Psoas muscle (tissue), 8 donors: ENCODE data around the gene IQCK. TPM values are rescaled to one million over a fixed set of nuclear protein-coding genes. Genes with fewer than 3 reads are reported as not detected.

Experiments
- ATAC-seq, 4 donors: fragments of 200-7000 bp; cut with Tn5 transposase; one replicate each; pipeline ENCODE4 v1.9.1; 2020; ENCODE audit warnings: moderate library complexity in 3 of 4, mild to moderate bottlenecking in 2 of 4
- DNase-seq, 2 donors: peaks; one replicate each; pipeline ENCODE4 v3.0.0-alpha.2; 2020
- H3K27ac ChIP-seq: fragments of 200-600 bp; one replicate; pipeline ENCODE4 v1.8.0; 2022
- H3K27me3 ChIP-seq, 3 donors: fragments of 200-600 bp in 1 of 3; one replicate each; pipeline versions ENCODE4 v1.6.1 to v1.8.0; 2013 to 2022; ENCODE audit warnings: low read length in 2 of 3, mild to moderate bottlenecking in 2 of 3, moderate library complexity in 1 of 3; ENCODE audit not compliant: insufficient read depth in 3 of 3
- H3K36me3 ChIP-seq, 2 donors: fragments of 200-600 bp in 1 of 2; one replicate each; pipeline versions ENCODE4 v1.6.1 to v1.8.0; 2013 to 2022; ENCODE audit warnings: low read depth in 1 of 2, mild to moderate bottlenecking in 1 of 2, moderate library complexity in 1 of 2; ENCODE audit not compliant: insufficient read depth in 1 of 2
- H3K4me1 ChIP-seq: fragments of 200-600 bp; one replicate; pipeline ENCODE4 v1.8.0; 2022
- H3K4me3 ChIP-seq: fragments of 200-600 bp; one replicate; pipeline ENCODE4 v1.8.0; 2022; ENCODE audit warnings: mild to moderate bottlenecking
- H3K9me3 ChIP-seq: fragments of 200-600 bp; one replicate; pipeline ENCODE4 v1.8.0; 2022
- WGBS, 3 donors: extraction: QIAGEN DNeasy Blood & Tissue Kit; methylation state at CpG; one replicate each; pipeline versions ENCODE4 v1.1.6 to v1.1.7; 2013; 5-methylcytosine and 5-hydroxymethylcytosine counted together
- intact Hi-C, 2 donors: fragments of 100-400 bp; cut with DNase I; formaldehyde crosslinking; loops; one replicate each; pipeline versions ENCODE4 v1.11.0 to v1.14.2; 2022
- polyA plus RNA-seq, 3 donors: library from polyadenylated mRNA; stranded (reverse); fragments of 200-250 nt; gene quantifications; one replicate each; pipeline ENCODE4 v1.2.3, GENCODE V29; 2013
- total RNA-seq, 4 donors: library from RNA; stranded (reverse); fragmentation: NEBNext Ultra II Directional in 2 of 4; extraction: Animal tissue kit (Norgen Biotek cat#: 25700) in 2 of 4; gene quantifications; one replicate each; pipeline versions ENCODE4 v1.2.1 to v1.2.4, GENCODE V29; 2021 to 2023
- TF ChIP-seq, protein P1 (sequence below): fragments of 200-600 bp; IDR thresholded peaks from one replicate; pipeline ENCODE4 v1.8.0; 2022; ENCODE audit warnings: antibody characterized with exemption
- donor health status: healthy with polysubstance abuse.
- donor health status: DM: no; HTN: no; CAD: no; lungs with moderate emphysema.
- donor health status: Bipolar disorder and iron deficiency.
- donor health status: healthy.
- donor health status: DM: yes; HTN: yes; CAD: no.
- donor health status: DM: no; HTN: no; CAD: no.
- donor health status: DM: no; HTN: no; CAD: no.
- donor health status: DM: yes; HTN: yes; CAD: no.

Gene IQCK
- total and polyA plus RNA-seq, 7 donors = 4.3 to 9.9 (median 6.3) TPM

- intact Hi-C loops = loop anchor here (1.0 to 10.0 kb wide), 5 partner anchors 35 to 898 kb away; partner anchors contain the start of genes IQCK (in 1 of the 2), KNOP1 (in 1 of the 2) and TMC7 (in 1 of the 2)
- Histone ChIP-seq H3K36me3 (peaks cover 0 to 5% of the 10 kb centered on the region in 2 donors), H3K4me3 (peak overlapping the region; percentile 92), H3K27me3 (no peaks in the 10 kb centered on the region), H3K27ac (peak overlapping the region; percentile 92), H3K9me3 (no peaks in the 10 kb centered on the region), H3K4me1 (peaks cover 31% of the 10 kb centered on the region)
- no peak for ATAC-seq
- TF ChIP-seq, protein P1, sequence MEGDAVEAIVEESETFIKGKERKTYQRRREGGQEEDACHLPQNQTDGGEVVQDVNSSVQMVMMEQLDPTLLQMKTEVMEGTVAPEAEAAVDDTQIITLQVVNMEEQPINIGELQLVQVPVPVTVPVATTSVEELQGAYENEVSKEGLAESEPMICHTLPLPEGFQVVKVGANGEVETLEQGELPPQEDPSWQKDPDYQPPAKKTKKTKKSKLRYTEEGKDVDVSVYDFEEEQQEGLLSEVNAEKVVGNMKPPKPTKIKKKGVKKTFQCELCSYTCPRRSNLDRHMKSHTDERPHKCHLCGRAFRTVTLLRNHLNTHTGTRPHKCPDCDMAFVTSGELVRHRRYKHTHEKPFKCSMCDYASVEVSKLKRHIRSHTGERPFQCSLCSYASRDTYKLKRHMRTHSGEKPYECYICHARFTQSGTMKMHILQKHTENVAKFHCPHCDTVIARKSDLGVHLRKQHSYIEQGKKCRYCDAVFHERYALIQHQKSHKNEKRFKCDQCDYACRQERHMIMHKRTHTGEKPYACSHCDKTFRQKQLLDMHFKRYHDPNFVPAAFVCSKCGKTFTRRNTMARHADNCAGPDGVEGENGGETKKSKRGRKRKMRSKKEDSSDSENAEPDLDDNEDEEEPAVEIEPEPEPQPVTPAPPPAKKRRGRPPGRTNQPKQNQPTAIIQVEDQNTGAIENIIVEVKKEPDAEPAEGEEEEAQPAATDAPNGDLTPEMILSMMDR = no peak
- no peak for DNase-seq
- 41 to 54% (median 45%) methylated on average over 3 of the region's 3 CpGs for WGBS, 3 donors
These were observed 164.6 kb downstream of the IQCK start for GRCh38 chr16:19882646-19883045.

- DNase-seq (peak; percentile 48 to 77), ATAC-seq (peak; percentile 40 to 67 (median 60))
- H3K27me3 ChIP-seq = no peaks in the 10 kb centered on the region
- peaks cover 0 to 5% of the 10 kb centered on the region in 2 donors for H3K36me3 ChIP-seq
- no peaks in the 10 kb centered on the region for H3K9me3 ChIP-seq
- WGBS, 3 donors = 1 to 2% (median 1%) methylated on average over 18 to 35 of the region's 35 CpGs
- intact Hi-C loops = loop anchor here (1.0 to 10.0 kb wide), 5 partner anchors 36 to 899 kb away; partner anchors contain the start of genes IQCK (in 1 of the 2), KNOP1 (in 1 of the 2) and TMC7 (in 1 of the 2)
- TF ChIP-seq, protein P1 = no peak
- peak overlapping the region; percentile 92 for H3K27ac ChIP-seq
- H3K4me1 ChIP-seq = peaks cover 29% of the 10 kb centered on the region
- peak overlapping the region; percentile 92 for H3K4me3 ChIP-seq
These were observed 165.4 kb downstream of the IQCK start for GRCh38 chr16:19883296-19883965.

GRCh38 chr16:19883966-19884485, 166.0 kb downstream of the IQCK start:
- WGBS, 3 donors = 0 to 1% (median 0%) methylated on average over 13 to 24 of the region's 24 CpGs
- peak; percentile 25 to 47 (median 38) for ATAC-seq
- Histone ChIP-seq H3K9me3 (no peaks in the 10 kb centered on the region), H3K4me3 (peak overlapping the region; percentile 92), H3K27ac (peak overlapping the region; percentile 92), H3K4me1 (peaks cover 23% of the 10 kb centered on the region), H3K27me3 (no peaks in the 10 kb centered on the region), H3K36me3 (peaks cover 0 to 5% of the 10 kb centered on the region in 2 donors)
- intact Hi-C loops = loop anchor here (1.0 to 10.0 kb wide), 5 partner anchors 37 to 899 kb away; partner anchors contain the start of genes IQCK (in 1 of the 2), KNOP1 (in 1 of the 2) and TMC7 (in 1 of the 2)
- peak; percentile 27 to 60 for DNase-seq
- TF ChIP-seq, protein P1 = no peak

DNA sequence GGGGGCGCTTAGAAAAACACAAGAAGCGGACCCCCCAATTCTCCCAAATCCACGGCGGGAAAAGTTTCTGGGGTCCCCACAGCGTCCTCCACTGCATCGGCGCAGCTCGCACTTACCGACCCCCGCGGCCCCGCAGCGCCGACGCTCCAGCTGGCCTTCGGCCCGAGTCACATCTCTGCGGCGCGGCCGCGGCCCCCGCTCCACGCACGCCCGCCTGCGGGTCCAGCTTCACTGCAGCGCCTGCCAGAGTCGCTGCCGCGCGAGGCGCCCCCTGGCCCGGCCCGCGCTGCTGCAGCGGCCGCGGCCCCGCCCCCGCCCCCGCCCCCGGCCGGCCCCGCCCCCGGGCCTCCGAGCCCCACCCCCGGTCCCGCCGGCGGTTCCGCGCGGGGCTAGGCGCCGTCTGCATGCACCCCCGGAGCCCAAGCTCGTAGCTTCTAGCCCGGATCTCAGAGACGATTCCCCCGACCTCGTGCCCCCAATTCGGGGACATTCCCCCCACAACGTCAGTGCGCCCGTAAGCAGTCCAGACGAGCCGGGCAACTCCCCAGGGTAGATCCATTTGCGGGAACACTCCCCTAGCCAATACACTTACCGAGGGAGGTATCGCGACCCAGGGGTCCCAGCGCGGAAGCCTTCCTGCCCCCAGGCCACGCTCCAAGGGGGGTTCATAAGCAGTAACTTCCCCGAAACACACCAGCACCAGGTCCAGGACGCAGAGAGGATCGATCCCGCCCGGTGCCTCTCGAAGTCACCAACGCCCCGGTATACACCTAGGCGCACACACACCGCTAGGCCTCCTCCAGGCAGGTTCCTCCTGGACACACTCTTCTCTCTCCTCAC, 166.8 kb downstream of the IQCK start, which contains the start of gene GPRC5B:
TSS of gene GPRC5B (minus strand) at position 238 of the 840 bp plus-strand sequence. CDS start 12,003 bp downstream, outside the sequence.
- TF ChIP-seq, protein P1 = peak; percentile 17
- Histone ChIP-seq H3K27ac (peak within 1 kb of the TSS; percentile 92), H3K9me3 (no peaks in the 10 kb centered on the region), H3K36me3 (peaks cover 0 to 5% of the 10 kb centered on the region in 2 donors), H3K27me3 (no peaks in the 10 kb centered on the region), H3K4me3 (peak within 1 kb of the TSS; percentile 92), H3K4me1 (peaks cover 17% of the 10 kb centered on the region)
- WGBS, 3 donors = 1 to 2% (median 2%) methylated on average over 48 to 85 of the region's 85 CpGs
- ATAC-seq (peak; percentile 59 to 71 (median 69)), DNase-seq (peak; percentile 55 to 82)
- intact Hi-C loops = loop anchor here (5.0 to 10.0 kb wide), 5 partner anchors 38 to 900 kb away; partner anchors contain the start of genes IQCK (in 1 of the 2), KNOP1 (in 1 of the 2) and TMC7 (in 1 of the 2)
